K562 (cell line): ENCODE data around the gene CEBPE. TPM values are rescaled to one million over a fixed set of nuclear protein-coding genes. Genes with fewer than 3 reads are reported as not detected.

Source experiments
- BRD9 ChIP-seq: fragments of 450-650 bp; IDR thresholded peaks from 2 replicates; pipeline ENCODE4 v1.6.1; 2018; ENCODE audit warnings: low read depth; ENCODE audit not compliant: partially characterized antibody
- FOXK2 ChIP-seq, 2 experiments: fragments of 450-650 bp; IDR thresholded peaks in 1 of 2; conservative IDR thresholded peaks in 1 of 2; 2 replicates each; pipeline ENCODE4 v1.6.1; 2016; ENCODE audit warnings: low read depth in 2 of 2, mild to moderate bottlenecking in 1 of 2
- HMGN3 ChIP-seq: IDR thresholded peaks from 2 replicates; pipeline ENCODE4 v1.6.1; 2011; ENCODE audit warnings: borderline replicate concordance, low read depth, mild to moderate bottlenecking, mixed read lengths, low read length; ENCODE audit not compliant: insufficient read length; ENCODE audit errors: extremely low read depth
- MTA1 ChIP-seq: fragments of 450-650 bp; IDR thresholded peaks from 2 replicates; pipeline ENCODE4 v1.6.1; 2017; ENCODE audit warnings: borderline replicate concordance
- MXI1 ChIP-seq: IDR thresholded peaks from 2 replicates; pipeline ENCODE4 v1.6.1; 2011; ENCODE audit warnings: low read depth, mild to moderate bottlenecking, improper control_type of control experiment, low read length
- NBN ChIP-seq: fragments of 450-650 bp; IDR thresholded peaks from 2 replicates; pipeline ENCODE4 v1.6.1; 2016; ENCODE audit warnings: low read depth, mild to moderate bottlenecking
- NCOA2 ChIP-seq, 2 experiments: fragments of 450-650 bp; IDR thresholded peaks; 2 replicates each; pipeline ENCODE4 v1.6.1; 2018; ENCODE audit warnings: mild to moderate bottlenecking in 2 of 2, moderate library complexity in 1 of 2; ENCODE audit not compliant: partially characterized antibody in 2 of 2
- NFIC ChIP-seq: fragments of 450-650 bp; IDR thresholded peaks from 2 replicates; pipeline ENCODE4 v1.6.1; 2017; ENCODE audit warnings: mild to moderate bottlenecking, inconsistent platforms
- TCF3 ChIP-seq: sonication (generic); formaldehyde crosslinking; IDR thresholded peaks from 2 replicates; pipeline ENCODE4 v1.4.0; 2020; ENCODE audit warnings: mild to moderate bottlenecking, missing genetic modification reagents
- ZNF134 ChIP-seq: fragments of 250-450 bp; sonication (Bioruptor Pico); conservative IDR thresholded peaks from 2 replicates; pipeline ENCODE4 v1.4.0; 2020
- ZNF324 ChIP-seq: fragments of 250-450 bp; sonication (Bioruptor Pico); IDR thresholded peaks from 2 replicates; pipeline ENCODE4 v1.4.0; 2020; ENCODE audit warnings: mild to moderate bottlenecking
- ZNF57 ChIP-seq: fragments of 450-650 bp; formaldehyde crosslinking; IDR thresholded peaks from 2 replicates; pipeline ENCODE4 v1.4.0; 2020; ENCODE audit warnings: mild to moderate bottlenecking, moderate library complexity
- polyA plus RNA-seq, 8 experiments: library from polyadenylated mRNA; depleted of rRNA in 4 of 8; stranded (reverse) in 5 of 8; unstranded in 3 of 8; fragments of >200 nt; fragmentation: Nextera tagmentation in 2 of 8; fragmentation: Illumina TruSeq in 1 of 8; extraction: Ambion mirVana in 2 of 8; extraction: Trizol in 1 of 8; gene quantifications; 2 replicates each; pipeline versions ENCODE4 v1.2.1 to v1.2.3, GENCODE V29; 2011 to 2014; ENCODE audit warnings: inconsistent platforms in 1 of 8, missing spikeins in 1 of 8
- total RNA-seq, 7 experiments: library from RNA; depleted of rRNA in 6 of 7; stranded (reverse); fragments of >200 nt in 6 of 7; fragmentation: Illumina TruSeq in 2 of 7; extraction: Trizol in 2 of 7; gene quantifications; 2 replicates each; pipeline versions ENCODE4 v1.2.1 to v1.2.3, GENCODE V29; 2011 to 2021; ENCODE audit warnings: low replicate concordance in 1 of 7
- TF ChIP-seq, protein P1 (sequence below), 2 experiments: fragments of 150-350 bp in 1 of 2; IDR thresholded peaks; 2 replicates each; pipeline ENCODE4 v1.6.1; 2012 to 2016; ENCODE audit warnings: low read depth in 2 of 2, low read length in 2 of 2, mild to moderate bottlenecking in 1 of 2, moderate library complexity in 1 of 2
- TF ChIP-seq, protein P2 (sequence below): sonication (generic); formaldehyde crosslinking; IDR thresholded peaks from 2 replicates; pipeline ENCODE4 v1.8.0; 2022; ENCODE audit warnings: missing genetic modification reagents, mild to moderate bottlenecking, moderate library complexity, borderline replicate concordance
- TF ChIP-seq, protein P3 (sequence below), 2 experiments: fragments of 450-650 bp; conservative IDR thresholded peaks; 2 replicates each; pipeline ENCODE4 v1.6.1; 2017; ENCODE audit warnings: mild to moderate bottlenecking in 2 of 2, moderate library complexity in 2 of 2
- TF ChIP-seq, protein P4 (sequence below): sonication (generic); formaldehyde crosslinking; IDR thresholded peaks from 2 replicates; pipeline ENCODE4 v1.8.1; 2023; ENCODE audit warnings: mild to moderate bottlenecking, missing genetic modification reagents

The CEBPE gene
- total and polyA plus RNA-seq, 9 of the 15 experiments (the other 6 are each of a cell fraction or from before 2014, with no cell fraction given), result 0.09 to 0.15 (median 0.13) TPM; not detected in 6

DNA sequence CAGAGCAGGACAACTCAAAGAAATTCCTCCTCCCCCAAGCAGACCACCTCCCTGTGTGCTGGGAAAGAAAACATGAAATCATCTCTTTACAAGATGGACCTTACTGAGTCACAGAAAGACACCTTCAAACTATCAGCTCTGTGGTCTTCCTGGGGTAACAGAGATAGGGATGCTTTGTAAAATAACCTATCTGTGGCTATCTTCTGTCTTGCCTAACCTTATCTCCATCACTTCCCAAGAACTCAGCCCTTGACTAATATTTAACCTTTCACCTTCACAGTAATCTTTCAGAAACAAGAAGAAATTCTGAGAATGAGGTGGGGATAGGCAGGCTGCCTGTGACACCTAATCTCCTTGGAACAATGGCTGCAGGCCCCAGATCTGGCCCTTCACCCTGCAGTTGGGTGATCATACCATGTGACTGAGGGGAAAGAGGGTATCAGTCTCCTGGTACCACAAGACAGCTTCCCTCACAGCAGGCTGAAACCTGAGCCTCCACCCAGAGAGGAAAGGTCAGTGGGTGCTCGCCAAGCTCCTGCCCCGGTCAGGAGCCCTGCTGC, 27.4 kb upstream of the CEBPE start (continued):
- peak; percentile 99 for TF ChIP-seq TCF3 (CRISPR knock-in tag)
- peak in 1 of 2 experiments; percentile 87 for TF ChIP-seq NCOA2 (IDR thresholded peaks at IDR 0.05; ENCODE audit: partially characterized antibody in 2 of 2)
- peak; percentile 62 for TF ChIP-seq BRD9
- no peak for TF ChIP-seq ZNF57 (CRISPR knock-in tag)
- TF ChIP-seq NFIC, result peak; percentile 97
- no peak for TF ChIP-seq ZNF324 (CRISPR knock-in tag)
- peak; percentile 62 for TF ChIP-seq HMGN3
- TF ChIP-seq, protein P1, sequence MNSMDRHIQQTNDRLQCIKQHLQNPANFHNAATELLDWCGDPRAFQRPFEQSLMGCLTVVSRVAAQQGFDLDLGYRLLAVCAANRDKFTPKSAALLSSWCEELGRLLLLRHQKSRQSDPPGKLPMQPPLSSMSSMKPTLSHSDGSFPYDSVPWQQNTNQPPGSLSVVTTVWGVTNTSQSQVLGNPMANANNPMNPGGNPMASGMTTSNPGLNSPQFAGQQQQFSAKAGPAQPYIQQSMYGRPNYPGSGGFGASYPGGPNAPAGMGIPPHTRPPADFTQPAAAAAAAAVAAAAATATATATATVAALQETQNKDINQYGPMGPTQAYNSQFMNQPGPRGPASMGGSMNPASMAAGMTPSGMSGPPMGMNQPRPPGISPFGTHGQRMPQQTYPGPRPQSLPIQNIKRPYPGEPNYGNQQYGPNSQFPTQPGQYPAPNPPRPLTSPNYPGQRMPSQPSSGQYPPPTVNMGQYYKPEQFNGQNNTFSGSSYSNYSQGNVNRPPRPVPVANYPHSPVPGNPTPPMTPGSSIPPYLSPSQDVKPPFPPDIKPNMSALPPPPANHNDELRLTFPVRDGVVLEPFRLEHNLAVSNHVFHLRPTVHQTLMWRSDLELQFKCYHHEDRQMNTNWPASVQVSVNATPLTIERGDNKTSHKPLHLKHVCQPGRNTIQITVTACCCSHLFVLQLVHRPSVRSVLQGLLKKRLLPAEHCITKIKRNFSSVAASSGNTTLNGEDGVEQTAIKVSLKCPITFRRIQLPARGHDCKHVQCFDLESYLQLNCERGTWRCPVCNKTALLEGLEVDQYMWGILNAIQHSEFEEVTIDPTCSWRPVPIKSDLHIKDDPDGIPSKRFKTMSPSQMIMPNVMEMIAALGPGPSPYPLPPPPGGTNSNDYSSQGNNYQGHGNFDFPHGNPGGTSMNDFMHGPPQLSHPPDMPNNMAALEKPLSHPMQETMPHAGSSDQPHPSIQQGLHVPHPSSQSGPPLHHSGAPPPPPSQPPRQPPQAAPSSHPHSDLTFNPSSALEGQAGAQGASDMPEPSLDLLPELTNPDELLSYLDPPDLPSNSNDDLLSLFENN (IDR thresholded peaks at IDR 0.05; ENCODE audit: low read depth in 2 of 2, low read length in 2 of 2), result peak in 1 of 2 experiments; percentile 58; a peak in 2 of 4 replicates
- TF ChIP-seq, protein P2, sequence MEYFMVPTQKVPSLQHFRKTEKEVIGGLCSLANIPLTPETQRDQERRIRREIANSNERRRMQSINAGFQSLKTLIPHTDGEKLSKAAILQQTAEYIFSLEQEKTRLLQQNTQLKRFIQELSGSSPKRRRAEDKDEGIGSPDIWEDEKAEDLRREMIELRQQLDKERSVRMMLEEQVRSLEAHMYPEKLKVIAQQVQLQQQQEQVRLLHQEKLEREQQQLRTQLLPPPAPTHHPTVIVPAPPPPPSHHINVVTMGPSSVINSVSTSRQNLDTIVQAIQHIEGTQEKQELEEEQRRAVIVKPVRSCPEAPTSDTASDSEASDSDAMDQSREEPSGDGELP (CRISPR knock-in tag), result peak; percentile 62; the same call in 1 of the 2 replicates
- TF ChIP-seq, protein P3, sequence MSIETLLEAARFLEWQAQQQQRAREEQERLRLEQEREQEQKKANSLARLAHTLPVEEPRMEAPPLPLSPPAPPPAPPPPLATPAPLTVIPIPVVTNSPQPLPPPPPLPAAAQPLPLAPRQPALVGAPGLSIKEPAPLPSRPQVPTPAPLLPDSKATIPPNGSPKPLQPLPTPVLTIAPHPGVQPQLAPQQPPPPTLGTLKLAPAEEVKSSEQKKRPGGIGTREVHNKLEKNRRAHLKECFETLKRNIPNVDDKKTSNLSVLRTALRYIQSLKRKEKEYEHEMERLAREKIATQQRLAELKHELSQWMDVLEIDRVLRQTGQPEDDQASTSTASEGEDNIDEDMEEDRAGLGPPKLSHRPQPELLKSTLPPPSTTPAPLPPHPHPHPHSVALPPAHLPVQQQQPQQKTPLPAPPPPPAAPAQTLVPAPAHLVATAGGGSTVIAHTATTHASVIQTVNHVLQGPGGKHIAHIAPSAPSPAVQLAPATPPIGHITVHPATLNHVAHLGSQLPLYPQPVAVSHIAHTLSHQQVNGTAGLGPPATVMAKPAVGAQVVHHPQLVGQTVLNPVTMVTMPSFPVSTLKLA (conservative IDR thresholded peaks at IDR 0.05), result peak in 1 of 2 experiments; percentile 81; a peak in 2 of 4 replicates
- TF ChIP-seq MXI1, result peak; percentile 41; the same call in 1 of the 2 replicates
- peak; percentile 25 to 56; a peak in 1 of 4 replicates for TF ChIP-seq FOXK2 (conservative IDR thresholded peaks at IDR 0.05 in 1 of 2, IDR thresholded peaks at IDR 0.05 in 1 of 2; ENCODE audit: low read depth in 2 of 2)
- TF ChIP-seq ZNF134 (CRISPR knock-in tag), result 0 out of 2 replicates have a peak, but pooled peaks have one; percentile 29
- peak; percentile 85 for TF ChIP-seq MTA1
- TF ChIP-seq NBN, result peak; percentile 86
- TF ChIP-seq, protein P4, sequence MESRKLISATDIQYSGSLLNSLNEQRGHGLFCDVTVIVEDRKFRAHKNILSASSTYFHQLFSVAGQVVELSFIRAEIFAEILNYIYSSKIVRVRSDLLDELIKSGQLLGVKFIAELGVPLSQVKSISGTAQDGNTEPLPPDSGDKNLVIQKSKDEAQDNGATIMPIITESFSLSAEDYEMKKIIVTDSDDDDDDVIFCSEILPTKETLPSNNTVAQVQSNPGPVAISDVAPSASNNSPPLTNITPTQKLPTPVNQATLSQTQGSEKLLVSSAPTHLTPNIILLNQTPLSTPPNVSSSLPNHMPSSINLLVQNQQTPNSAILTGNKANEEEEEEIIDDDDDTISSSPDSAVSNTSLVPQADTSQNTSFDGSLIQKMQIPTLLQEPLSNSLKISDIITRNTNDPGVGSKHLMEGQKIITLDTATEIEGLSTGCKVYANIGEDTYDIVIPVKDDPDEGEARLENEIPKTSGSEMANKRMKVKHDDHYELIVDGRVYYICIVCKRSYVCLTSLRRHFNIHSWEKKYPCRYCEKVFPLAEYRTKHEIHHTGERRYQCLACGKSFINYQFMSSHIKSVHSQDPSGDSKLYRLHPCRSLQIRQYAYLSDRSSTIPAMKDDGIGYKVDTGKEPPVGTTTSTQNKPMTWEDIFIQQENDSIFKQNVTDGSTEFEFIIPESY (CRISPR knock-in tag), result 0 out of 2 replicates have a peak, but pooled peaks have one; percentile 34
